ENCODE measurements around the gene KCNH8.

GRCh38 chr3:19392150-19392549 lies 243.8 kb downstream of the KCNH8 start:
- TF ChIP-seq POLR2A (IDR thresholded peaks at IDR 0.05) (no peak), CTCF (IDR thresholded peaks at IDR 0.05) (no peak), POLR2AphosphoS5 (IDR thresholded peaks at IDR 0.05) (no peak)

Measured in prostate gland (tissue), 2 donors.